Measurements from ENCODE around the gene BCR.

GRCh38 chr22:23168391-23169042, 11.8 kb upstream of the BCR start:
- TF ChIP-seq CTCF (IDR thresholded peaks at IDR 0.05) (no peak), POLR2A (IDR thresholded peaks at IDR 0.05) (no peak)

All from transverse colon (tissue), 3 donors.